HUES48 (cell line): ENCODE results near the gene HSD3B7.

ENCODE experiments used
- H3K27ac ChIP-seq: one replicate; pipeline ENCODE4 v1.7.0; 2013; ENCODE audit warnings: low read depth, low read length, inconsistent platforms
- H3K27me3 ChIP-seq: 2 replicates; pipeline ENCODE4 v1.6.1; 2013; ENCODE audit warnings: mild to moderate bottlenecking, low read length; ENCODE audit not compliant: control insufficient read depth, insufficient read depth
- H3K36me3 ChIP-seq: 2 replicates; pipeline ENCODE4 v1.6.1; 2013; ENCODE audit warnings: low read length; ENCODE audit not compliant: control insufficient read depth, insufficient read depth
- H3K4me1 ChIP-seq: 2 replicates; pipeline ENCODE4 v1.6.1; 2013; ENCODE audit warnings: mild to moderate bottlenecking, low read length; ENCODE audit not compliant: control insufficient read depth, insufficient read depth
- H3K4me3 ChIP-seq: 2 replicates; pipeline ENCODE4 v1.5.1; 2013; ENCODE audit warnings: mild to moderate bottlenecking, low read depth, low read length
- H3K9ac ChIP-seq: 2 replicates; pipeline ENCODE4 v1.6.1; 2013; ENCODE audit warnings: mild to moderate bottlenecking, low read depth, low read length, moderate library complexity
- H3K9me3 ChIP-seq: 2 replicates; pipeline ENCODE4 v1.6.1; 2013; ENCODE audit warnings: low read length; ENCODE audit not compliant: control insufficient read depth, insufficient read depth

The HSD3B7 gene

DNA sequence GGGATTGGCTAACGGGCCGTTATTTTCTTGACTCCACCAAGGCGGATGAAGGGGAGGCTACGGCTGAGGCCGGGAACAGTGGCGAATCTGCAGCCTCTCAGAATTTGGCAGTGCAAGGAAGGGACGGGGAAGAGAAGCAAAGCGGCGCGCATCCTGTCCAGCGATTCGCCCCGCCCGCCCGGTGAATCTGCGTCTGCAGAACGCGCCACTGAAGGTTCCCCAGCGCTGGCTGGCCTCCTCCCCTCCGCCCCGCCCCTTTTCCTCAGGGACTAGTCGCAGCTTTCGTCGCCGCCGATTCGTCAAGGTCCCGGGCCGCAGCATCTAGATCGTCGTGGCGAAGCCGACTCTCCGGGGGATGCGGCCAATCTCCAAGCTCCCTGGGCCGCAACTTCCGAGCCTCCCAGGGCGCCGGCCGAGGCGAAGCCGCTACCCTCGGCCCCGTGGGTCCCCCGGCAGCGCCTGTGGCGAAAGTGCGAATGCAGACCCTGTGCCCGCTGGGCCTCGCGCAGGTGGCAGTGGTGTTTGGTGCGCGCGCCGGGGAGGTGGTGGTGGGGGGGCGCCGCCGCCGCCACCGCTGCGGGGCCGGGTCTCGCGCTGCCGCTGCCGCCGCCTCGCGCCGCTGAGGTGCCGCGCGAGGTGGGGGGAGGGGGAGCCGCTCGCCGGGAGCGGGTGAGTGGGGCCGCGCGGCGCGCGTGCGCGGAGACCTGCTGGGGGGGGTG, 27.4 kb upstream of the HSD3B7 start, which contains the start of gene SETD1A:
TSS of gene SETD1A (plus strand) at position 299 of the 719 bp plus-strand sequence. CDS start 978 bp downstream, outside the sequence.
- H3K9me3 ChIP-seq: no peaks in the 10 kb centered on the region
- peaks cover 38% of the 10 kb centered on the region for H3K36me3 ChIP-seq
- H3K27me3 ChIP-seq: no peaks in the 10 kb centered on the region
- H3K9ac ChIP-seq: peak within 1 kb of the TSS; percentile 100
- peak within 1 kb of the TSS; percentile 92 for H3K4me3 ChIP-seq
- H3K4me1 ChIP-seq: no peaks in the 10 kb centered on the region
- H3K27ac ChIP-seq: peak within 1 kb of the TSS; percentile 99

DNA sequence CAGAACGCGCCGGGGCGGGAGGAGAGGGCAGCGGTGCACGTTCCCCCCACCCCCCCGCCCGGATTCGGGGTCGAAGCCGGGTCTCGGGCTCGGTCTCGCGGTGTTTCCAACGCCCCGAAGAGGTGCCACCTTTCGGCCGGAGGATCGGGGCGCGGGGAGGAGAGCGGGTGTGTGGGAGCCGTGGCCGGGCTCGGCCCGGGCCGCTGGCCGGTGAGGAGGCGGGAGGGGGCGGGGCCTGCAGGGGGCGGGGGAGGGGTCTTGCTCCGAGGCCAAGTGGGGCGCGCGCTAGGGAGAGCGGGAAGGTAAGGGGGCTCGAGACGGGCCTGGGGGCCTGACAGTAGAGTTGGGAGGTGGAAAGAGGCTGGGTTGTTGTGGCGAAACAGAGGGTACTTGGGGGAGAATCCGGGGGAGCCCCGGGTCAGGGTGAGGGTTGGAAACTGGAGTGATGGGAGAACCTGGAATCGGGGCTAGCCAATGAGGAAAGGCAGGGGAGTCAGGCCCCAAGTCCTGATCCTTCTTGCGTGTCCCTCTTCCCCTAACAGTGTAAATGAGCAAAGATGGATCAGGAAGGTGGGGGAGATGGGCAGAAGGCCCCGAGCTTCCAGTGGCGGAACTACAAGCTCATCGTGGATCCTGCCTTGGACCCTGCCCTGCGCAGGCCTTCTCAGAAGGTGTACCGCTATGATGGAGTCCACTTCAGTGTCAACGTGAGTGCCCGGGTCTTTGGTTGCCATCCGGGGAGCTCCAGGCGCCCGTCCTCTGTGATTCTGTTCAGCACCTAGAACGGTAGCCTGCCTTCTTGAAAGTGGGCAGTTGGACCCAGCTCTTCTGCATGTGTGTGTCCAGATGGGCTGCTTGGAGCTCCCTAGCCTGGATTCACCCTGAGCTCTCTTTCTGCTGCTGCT, 26.6 kb upstream of the HSD3B7 start:
- peaks cover 46% of the 10 kb centered on the region for H3K36me3 ChIP-seq
- no peaks in the 10 kb centered on the region for H3K4me1 ChIP-seq
- H3K27ac ChIP-seq: peak overlapping the region; percentile 99
- peak overlapping the region; percentile 100; the same call in 1 of the 2 replicates for H3K9ac ChIP-seq
- H3K4me3 ChIP-seq: peak overlapping the region; percentile 92
- no peaks in the 10 kb centered on the region for H3K27me3 ChIP-seq
- no peaks in the 10 kb centered on the region for H3K9me3 ChIP-seq

DNA sequence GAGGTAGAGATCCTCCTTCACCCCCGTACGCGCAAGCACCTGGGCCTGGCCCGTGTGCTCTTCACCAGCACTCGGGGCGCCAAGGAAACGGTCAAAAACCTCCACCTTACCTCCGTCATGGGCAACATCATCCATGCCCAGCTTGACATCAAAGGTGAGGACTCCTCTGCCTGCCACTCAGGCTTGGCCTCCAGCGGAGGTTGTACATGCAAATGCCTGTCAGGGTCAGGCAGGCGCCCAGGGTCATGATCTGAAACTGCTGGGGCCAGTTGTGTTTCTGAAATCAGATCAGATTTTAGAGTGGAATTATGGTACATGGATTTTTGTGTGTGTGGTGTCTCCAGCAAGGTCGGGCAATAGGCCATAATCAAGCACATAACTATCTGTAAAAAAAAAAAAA, 23.6 kb upstream of the HSD3B7 start:
- Histone ChIP-seq H3K9me3 (no peaks in the 10 kb centered on the region), H3K36me3 (peaks cover 74% of the 10 kb centered on the region), H3K4me3 (no peak overlapping the region), H3K4me1 (no peaks in the 10 kb centered on the region), H3K27me3 (no peaks in the 10 kb centered on the region), H3K27ac (no peak overlapping the region), H3K9ac (no peak overlapping the region)

DNA sequence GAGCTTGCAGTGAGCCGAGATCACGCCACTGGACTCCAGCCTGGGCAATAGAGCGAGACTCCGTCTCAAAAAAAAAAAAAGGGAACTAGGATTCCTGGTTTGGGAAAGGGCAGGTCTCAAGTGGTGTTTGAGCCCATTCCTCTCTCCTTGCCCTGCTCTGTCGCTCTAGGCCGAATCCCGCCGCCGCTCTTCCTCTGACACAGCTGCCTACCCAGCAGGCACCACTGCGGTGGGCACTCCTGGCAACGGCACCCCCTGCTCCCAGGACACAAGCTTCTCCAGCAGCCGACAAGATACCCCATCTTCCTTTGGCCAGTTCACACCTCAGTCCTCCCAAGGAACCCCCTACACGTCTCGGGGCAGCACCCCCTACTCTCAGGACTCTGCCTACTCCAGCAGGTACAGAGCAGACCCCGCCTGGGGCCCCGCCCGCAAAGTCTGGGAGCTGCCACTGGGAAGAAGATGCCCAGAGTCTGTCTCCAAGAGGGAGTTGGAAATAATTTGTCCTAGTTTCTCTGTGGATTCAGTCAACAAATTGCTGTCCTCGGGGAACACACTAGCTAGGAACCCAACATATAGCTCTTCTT, 21.0 kb upstream of the HSD3B7 start:
- H3K9me3 ChIP-seq: no peaks in the 10 kb centered on the region
- no peak overlapping the region for H3K4me3 ChIP-seq
- H3K27me3 ChIP-seq: no peaks in the 10 kb centered on the region
- H3K27ac ChIP-seq: no peak overlapping the region
- no peak overlapping the region for H3K9ac ChIP-seq
- H3K4me1 ChIP-seq: no peaks in the 10 kb centered on the region
- peaks cover 90% of the 10 kb centered on the region for H3K36me3 ChIP-seq

DNA sequence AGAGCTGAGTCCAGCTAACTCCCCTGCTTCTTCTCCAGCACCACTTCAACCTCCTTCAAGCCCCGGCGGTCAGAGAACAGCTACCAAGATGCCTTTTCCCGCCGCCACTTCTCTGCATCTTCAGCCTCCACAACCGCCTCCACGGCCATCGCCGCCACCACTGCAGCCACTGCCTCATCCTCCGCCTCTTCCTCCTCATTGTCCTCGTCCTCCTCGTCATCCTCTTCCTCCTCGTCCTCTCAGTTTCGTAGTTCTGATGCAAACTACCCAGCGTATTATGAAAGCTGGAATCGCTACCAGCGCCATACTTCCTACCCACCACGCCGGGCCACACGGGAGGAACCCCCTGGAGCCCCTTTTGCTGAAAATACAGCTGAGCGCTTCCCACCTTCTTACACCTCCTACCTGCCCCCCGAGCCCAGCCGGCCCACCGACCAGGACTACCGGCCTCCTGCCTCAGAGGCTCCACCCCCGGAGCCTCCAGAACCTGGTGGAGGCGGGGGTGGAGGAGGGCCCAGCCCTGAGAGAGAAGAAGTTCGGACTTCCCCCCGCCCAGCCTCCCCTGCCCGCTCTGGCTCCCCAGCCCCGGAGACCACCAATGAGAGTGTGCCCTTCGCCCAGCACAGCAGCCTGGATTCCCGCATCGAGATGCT, 20.3 kb upstream of the HSD3B7 start:
- Histone ChIP-seq H3K9me3 (no peaks in the 10 kb centered on the region), H3K4me1 (no peaks in the 10 kb centered on the region), H3K9ac (no peak overlapping the region), H3K27ac (no peak overlapping the region), H3K27me3 (no peaks in the 10 kb centered on the region), H3K4me3 (no peak overlapping the region), H3K36me3 (peaks cover 90% of the 10 kb centered on the region)

DNA sequence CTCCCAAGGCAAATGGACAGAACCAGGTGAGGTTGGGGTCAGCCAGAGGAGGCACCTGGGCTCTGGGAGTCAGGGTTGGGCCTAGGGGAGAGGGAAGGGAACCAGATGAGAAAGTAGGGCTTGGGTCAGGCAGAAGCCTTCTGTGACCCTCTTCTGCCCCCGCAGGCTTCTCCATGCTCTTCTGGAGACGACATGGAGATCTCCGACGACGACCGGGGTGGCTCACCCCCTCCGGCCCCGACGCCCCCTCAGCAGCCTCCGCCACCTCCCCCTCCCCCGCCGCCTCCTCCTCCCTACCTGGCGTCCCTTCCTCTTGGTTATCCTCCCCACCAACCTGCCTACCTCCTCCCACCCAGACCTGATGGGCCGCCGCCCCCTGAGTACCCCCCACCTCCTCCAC, 19.6 kb upstream of the HSD3B7 start:
- H3K4me1 ChIP-seq: no peaks in the 10 kb centered on the region
- H3K4me3 ChIP-seq: no peak overlapping the region
- no peak overlapping the region for H3K9ac ChIP-seq
- H3K27me3 ChIP-seq: no peaks in the 10 kb centered on the region
- peaks cover 86% of the 10 kb centered on the region for H3K36me3 ChIP-seq
- H3K9me3 ChIP-seq: no peaks in the 10 kb centered on the region
- no peak overlapping the region for H3K27ac ChIP-seq

DNA sequence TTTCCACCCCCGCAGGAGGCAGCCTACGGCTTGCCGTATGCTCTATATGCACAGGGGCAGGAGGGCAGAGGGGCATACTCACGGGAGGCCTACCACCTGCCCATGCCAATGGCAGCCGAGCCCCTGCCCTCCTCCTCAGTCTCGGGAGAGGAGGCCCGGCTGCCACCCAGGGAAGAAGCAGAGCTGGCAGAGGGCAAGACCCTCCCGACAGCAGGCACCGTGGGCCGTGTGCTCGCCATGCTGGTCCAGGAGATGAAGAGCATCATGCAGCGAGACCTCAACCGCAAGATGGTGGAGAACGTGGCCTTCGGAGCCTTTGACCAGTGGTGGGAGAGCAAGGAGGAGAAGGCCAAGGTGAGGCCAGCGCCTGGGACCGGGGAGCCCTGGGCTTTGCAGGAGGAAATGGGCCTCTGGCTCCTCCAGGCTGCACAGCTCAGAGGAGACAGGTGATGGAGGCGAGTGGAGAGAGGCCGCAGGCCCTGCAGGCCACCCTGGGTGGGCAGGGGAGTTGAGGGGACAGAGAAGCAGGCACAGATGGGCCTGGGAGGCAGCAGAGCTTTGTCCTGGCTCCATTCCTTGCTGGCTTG, 18.9 kb upstream of the HSD3B7 start:
- Histone ChIP-seq H3K4me1 (no peaks in the 10 kb centered on the region), H3K9me3 (no peaks in the 10 kb centered on the region), H3K27ac (no peak overlapping the region), H3K36me3 (peaks cover 86% of the 10 kb centered on the region), H3K4me3 (no peak overlapping the region), H3K9ac (no peak overlapping the region), H3K27me3 (no peaks in the 10 kb centered on the region)

DNA sequence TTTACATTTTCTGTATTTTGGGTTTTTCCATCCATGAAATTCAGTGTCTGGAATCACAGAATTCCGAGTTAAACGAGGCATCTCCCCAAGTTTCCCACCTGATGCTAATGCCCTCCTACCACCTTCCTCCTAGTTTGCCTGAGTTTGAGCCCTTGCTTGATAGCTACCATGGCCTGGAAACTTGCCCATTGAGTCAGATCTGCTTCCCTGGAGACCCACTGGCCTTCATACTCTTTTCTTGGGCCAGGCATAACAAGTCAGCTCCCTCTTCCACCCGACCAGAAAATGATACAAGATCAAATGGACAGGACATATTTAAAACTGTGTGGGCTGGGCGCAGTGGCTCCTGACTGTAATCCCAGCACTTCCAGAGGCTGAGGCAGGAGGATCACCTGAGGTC, 17.2 kb upstream of the HSD3B7 start:
- no peaks in the 10 kb centered on the region for H3K4me1 ChIP-seq
- no peak overlapping the region for H3K27ac ChIP-seq
- peaks cover 86% of the 10 kb centered on the region for H3K36me3 ChIP-seq
- no peaks in the 10 kb centered on the region for H3K9me3 ChIP-seq
- no peaks in the 10 kb centered on the region for H3K27me3 ChIP-seq
- H3K4me3 ChIP-seq: no peak overlapping the region
- no peak overlapping the region for H3K9ac ChIP-seq

DNA sequence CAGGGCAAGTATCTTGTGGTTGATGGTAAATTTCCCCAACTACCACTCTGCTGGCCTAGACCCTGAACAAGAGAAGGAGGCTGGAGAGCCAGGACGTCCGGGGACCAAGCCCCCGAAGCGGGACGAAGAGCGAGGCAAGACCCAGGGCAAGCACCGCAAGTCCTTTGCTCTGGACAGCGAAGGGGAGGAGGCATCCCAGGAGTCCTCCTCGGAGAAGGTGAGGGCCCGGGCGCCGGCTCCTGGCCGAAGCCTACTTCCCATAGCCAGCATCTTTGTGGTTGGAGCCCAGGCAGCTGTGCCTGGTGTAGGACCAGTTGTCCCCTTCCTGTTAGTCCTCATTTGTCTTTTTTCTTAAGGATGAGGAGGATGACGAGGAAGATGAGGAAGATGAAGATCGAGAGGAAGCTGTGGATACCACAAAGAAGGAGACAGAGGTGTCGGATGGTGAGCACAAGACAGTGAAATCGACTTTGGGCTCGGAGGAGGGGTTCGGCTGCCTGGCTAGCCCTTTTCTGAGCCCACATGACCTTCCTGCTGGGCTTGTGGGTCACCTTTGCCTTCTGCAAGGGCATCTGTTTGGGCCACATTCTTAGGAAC, 15.7 kb upstream of the HSD3B7 start:
- Histone ChIP-seq H3K27ac (no peak overlapping the region), H3K36me3 (peaks cover 87% of the 10 kb centered on the region), H3K27me3 (no peaks in the 10 kb centered on the region), H3K4me3 (no peak overlapping the region), H3K9me3 (no peaks in the 10 kb centered on the region), H3K9ac (no peak overlapping the region), H3K4me1 (no peaks in the 10 kb centered on the region)

DNA sequence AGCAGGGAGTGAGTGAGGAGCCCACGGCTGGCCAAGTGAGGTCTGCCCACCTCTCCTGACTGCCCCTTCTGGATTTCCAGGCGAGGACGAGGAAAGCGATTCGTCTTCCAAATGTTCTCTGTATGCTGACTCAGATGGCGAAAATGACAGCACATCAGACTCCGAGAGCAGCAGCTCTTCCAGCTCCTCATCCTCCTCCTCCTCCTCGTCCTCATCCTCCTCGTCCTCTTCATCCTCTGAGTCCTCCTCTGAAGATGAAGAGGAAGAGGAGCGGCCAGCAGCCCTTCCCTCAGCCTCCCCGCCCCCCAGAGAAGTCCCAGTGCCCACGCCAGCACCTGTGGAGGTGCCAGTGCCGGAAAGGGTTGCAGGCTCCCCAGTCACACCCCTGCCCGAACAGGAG, 13.7 kb upstream of the HSD3B7 start:
- Histone ChIP-seq H3K4me1 (no peaks in the 10 kb centered on the region), H3K27me3 (no peaks in the 10 kb centered on the region), H3K27ac (no peak overlapping the region), H3K36me3 (peaks cover 84% of the 10 kb centered on the region), H3K9me3 (no peaks in the 10 kb centered on the region), H3K4me3 (no peak overlapping the region), H3K9ac (no peak overlapping the region)
